HG02943 (cell line): ENCODE results near the gene RCHY1.
"Not testable (repeated sequence)": the region's sequence is repeated elsewhere in the genome, so short reads cannot be mapped to it uniquely, and the experiment has no call there.

ENCODE experiments used
- ATAC-seq: cut with Tn5 transposase; IDR thresholded peaks from one replicate; pipeline ENCODE4 v1.9.1; 2021; ENCODE audit warnings: mild to moderate bottlenecking, low read depth, moderate library complexity; ENCODE audit not compliant: unreplicated experiment

Gene RCHY1

DNA sequence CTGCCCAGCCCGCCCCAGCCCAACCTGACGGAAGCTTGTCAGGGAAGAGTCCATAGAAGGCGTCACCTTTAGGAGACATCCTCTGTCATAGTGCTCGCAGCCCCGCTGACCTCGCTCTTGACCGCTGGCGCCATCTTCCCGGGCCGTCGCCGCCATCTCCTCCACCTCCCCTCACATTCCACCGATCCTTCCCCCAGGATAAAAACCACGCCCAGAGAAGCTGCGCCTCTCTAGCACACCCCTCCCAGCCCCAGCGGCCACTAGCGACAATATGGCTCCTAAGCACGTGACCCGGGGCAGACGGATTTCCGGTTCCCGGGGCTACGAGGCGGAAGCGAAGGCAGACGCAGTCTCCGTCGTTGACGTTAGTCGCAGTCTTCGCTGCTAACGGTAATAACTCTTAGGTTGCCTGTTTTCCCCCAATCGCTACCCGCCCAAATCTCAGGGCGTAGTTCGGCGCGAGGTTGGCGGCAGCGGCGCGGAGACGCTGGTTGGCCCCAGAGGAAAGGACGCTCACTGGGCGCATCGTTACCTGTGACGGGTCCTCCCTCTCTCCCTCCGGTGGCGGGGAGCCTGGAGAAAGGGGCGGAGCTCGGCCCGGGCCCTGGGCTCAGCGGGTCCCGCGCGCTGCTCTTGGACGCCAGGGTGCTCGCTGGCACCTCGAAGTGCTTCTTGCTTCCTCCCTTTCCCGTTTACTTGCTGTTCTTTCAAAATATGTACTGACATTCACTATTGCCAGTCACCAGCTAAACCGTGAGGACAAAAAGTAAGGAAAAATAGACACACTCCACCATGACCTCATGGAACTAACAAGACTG is at the start of gene RCHY1, which contains the start of gene THAP6:
TSS of gene RCHY1 (minus strand) at position 273 of the 818 bp plus-strand sequence. CDS start at position 156, 117 bp downstream.
TSS of gene THAP6 (plus strand) at position 343 of the 818 bp plus-strand sequence. CDS start 980 bp downstream, outside the sequence.
- ATAC-seq = peak; percentile 93

- ATAC-seq = no peak
These were observed 47.6 kb upstream of the RCHY1 start for GRCh38 chr4:75561789-75562188.

GRCh38 chr4:75557696-75558095 is 43.5 kb upstream of the RCHY1 start:
- ATAC-seq = no peak

GRCh38 chr4:75555294-75556164 is 41.3 kb upstream of the RCHY1 start, which contains the start of gene ODAPH:
Gene ODAPH, plus strand, starts transcription at chr4:75556066. Its CDS starts 17 bp downstream, at chr4:75556083.
- peak; percentile 83 for ATAC-seq

DNA sequence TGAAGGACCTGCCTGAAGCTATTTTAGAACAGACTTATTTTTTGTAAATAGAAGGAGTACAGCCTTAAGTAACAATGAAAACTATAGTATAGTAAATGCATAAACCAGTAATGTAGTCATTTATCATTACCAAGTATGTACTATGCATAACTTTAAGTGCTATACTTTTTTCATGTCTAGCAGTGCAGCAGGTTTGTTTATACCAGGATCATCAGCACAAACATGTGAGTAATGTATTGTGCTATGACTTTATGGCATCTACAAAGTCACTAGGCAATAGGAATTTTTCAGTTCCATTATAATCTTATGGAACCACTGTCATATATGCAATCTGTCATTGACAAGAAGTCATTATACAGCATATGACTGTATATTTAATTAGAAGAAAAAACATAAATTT is 38.2 kb upstream of the RCHY1 start:
- ATAC-seq = no peak

GRCh38 chr4:75549019-75549418 is 34.8 kb upstream of the RCHY1 start:
- no peak for ATAC-seq

- ATAC-seq = no peak
These were observed 33.6 kb upstream of the RCHY1 start for GRCh38 chr4:75547647-75548387.

GRCh38 chr4:75545526-75545925 is 31.3 kb upstream of the RCHY1 start:
- no peak for ATAC-seq

DNA sequence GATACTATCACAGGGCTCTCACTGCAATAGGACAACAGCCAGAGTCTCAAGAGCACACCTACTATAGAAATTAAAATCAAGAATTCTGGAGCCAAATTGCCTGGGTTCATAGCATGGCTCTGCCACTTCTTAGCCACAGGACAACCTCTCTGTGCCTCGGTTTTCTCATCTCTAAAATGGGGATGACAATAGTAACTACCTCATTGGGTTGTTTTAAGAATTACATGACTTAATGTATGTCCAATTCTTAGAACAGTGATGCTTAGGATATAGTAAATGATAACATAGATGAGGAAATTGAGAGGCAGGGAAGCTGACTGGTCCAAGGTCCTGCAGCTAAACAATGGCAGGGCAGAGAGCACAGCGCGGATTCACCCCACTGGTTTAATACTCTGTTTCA is 30.7 kb upstream of the RCHY1 start:
- no peak for ATAC-seq

DNA sequence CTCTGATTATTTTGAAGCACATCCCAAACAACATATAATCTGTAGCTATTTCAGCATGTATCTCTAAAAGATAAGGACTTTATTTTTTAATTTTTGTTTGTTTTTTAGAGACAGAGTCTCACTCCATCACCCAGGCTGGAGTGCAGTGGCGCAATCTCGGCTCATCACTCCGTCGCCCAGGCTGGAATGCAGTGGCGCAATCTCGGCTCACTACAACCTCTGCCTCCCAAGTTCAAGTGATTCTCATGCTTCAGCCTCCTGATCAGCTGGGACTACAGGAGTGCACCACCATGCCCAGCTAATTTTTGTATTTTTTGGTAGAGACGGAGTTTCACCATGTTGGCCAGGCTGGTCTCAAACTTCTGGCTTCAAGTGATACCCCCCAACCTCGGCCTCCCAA is 30.0 kb upstream of the RCHY1 start:
- not testable (repeated sequence) for ATAC-seq

DNA sequence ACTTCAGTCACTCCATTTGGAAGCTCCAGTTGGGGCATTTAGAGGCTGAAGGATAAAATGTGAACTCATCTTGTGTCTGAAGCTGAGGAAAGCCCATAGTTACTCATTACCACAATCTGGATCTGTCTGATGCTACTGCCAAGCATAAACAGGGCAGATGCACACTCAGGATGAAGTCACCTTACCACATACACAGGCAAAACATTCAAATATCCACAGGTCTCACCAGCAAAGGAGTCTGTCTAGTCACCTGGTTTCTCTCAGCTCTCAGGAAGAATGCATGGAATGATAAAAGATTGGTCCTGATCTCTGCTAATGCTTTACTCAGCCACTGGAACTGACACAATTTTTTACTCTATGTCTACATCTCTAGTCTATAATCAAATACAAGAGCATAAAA is 28.6 kb upstream of the RCHY1 start:
- ATAC-seq = no peak

DNA sequence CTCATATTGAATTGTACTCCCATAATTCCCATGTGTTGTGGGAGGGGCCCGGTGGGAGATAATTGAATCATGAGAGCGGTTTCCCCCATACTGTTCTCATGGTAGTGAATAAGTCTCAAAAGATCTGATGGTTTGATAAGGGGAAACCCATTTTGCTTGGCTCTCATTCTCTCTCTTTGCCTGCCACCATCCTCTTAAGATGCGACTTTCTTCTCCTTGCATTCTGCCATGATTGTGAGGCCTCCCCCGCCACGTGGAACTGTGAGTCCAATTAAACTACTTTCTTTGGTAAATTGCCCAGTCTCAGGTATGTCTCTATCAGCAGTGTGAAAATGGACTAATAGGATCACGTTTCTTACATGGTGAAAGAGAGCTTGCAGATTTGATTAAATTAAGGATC is 23.1 kb upstream of the RCHY1 start:
- not testable (repeated sequence) for ATAC-seq

- not testable (repeated sequence) for ATAC-seq
These were observed 19.7 kb upstream of the RCHY1 start for GRCh38 chr4:75533926-75534325.

- not testable (repeated sequence) for ATAC-seq
These were observed 19.2 kb upstream of the RCHY1 start for GRCh38 chr4:75533339-75533887.

- ATAC-seq = not testable (repeated sequence)
These were observed 17.4 kb upstream of the RCHY1 start for GRCh38 chr4:75531536-75532143.

DNA sequence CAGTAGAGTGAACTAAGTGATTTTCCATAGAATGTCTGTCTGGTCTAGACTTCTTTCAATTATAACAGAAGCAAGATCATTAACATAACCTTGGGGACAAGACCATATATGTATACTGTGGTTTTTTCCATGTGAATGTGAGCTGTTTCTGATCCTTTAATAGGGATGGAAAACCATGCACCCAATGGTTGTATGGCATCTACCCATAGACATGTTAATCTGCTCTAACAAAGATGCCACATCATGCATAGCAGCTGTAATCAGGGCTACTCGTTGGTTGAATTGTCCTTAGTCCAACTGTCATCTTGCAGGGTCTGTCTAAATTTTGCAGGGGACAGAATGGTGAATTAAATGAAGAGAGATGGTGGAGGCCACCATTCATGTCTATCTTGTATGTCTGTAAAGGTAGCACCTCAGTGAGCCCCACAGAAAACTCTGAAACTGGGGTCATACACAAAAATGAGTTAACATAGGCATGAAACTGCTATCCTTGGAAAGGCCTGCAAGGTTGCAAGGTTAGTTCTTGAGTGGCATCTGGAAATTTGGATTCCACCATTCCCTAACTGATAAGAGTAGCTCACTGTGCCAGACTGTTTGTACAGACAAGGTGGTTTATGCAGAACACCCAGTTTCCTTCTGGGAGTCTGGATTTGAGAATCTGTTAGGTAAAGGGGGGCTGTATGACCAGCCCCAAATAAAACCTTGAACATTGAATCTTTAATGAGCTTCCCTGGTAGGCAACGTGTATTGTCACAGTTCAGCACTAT is 16.5 kb upstream of the RCHY1 start:
- no peak for ATAC-seq

- no peak for ATAC-seq
These were observed 13.3 kb upstream of the RCHY1 start for GRCh38 chr4:75527482-75527881.

DNA sequence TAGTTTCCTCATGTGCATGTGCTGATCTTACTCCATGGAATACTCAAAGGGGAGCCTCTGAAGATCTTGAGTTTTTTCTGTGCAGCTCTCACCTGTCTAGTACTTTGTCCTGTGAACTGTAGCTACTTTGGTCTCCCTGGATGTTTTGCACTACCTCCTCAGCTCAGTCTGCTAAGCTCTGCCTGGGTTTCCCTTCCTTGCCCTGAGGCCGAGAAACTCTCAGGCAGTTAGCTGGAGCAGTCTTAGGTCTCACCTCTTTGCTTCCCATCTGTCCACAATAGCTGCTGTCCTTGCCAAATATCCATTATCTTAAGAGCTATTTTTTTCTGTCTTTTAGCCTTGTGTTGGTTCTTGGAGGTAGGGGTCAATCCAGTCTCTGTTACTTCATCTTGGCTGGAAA is 11.7 kb upstream of the RCHY1 start:
- no peak for ATAC-seq

GRCh38 chr4:75525086-75525485 is 10.9 kb upstream of the RCHY1 start:
- no peak for ATAC-seq
